K562 (cell line): ENCODE measurements around the gene NDUFAB1.

ENCODE experiments used
- ARID2 ChIP-seq: fragments of 450-650 bp; IDR thresholded peaks from 2 replicates; pipeline ENCODE4 v1.6.1; 2017; ENCODE audit warnings: antibody characterized with exemption, mild to moderate bottlenecking
- ATF3 ChIP-seq, 2 experiments: fragments of 450-650 bp in 1 of 2; sonication (generic) in 1 of 2; formaldehyde crosslinking in 1 of 2; IDR thresholded peaks in 1 of 2; conservative IDR thresholded peaks in 1 of 2; 2 replicates each; pipeline versions ENCODE4 v1.6.1 to v1.8.1; 2016 to 2023; ENCODE audit warnings: mild to moderate bottlenecking in 2 of 2, moderate library complexity in 2 of 2, inconsistent platforms in 1 of 2, missing genetic modification reagents in 1 of 2
- EP300 ChIP-seq: IDR thresholded peaks from 2 replicates; pipeline ENCODE4 v1.6.1; 2012; ENCODE audit warnings: low read length, improper control_type of control experiment
- EZH2 ChIP-seq: IDR thresholded peaks from 2 replicates; pipeline ENCODE4 v1.6.1; 2012; ENCODE audit warnings: low read depth, mild to moderate bottlenecking, inconsistent platforms, low read length, borderline replicate concordance
- HDAC6 ChIP-seq: IDR thresholded peaks from 2 replicates; pipeline ENCODE4 v1.6.1; 2012; ENCODE audit warnings: low read depth, mild to moderate bottlenecking, control low read depth, inconsistent platforms, low read length, moderate library complexity
- PTTG1 ChIP-seq: fragments of 450-650 bp; IDR thresholded peaks from 2 replicates; pipeline ENCODE4 v1.6.1; 2016; ENCODE audit warnings: low read depth, mild to moderate bottlenecking, missing genetic modification characterization, missing compliant biosample characterization
- ZNF280B ChIP-seq: fragments of 250-450 bp; sonication (Bioruptor Pico); IDR thresholded peaks from 2 replicates; pipeline ENCODE4 v1.5.1; 2021; ENCODE audit warnings: mild to moderate bottlenecking
- ZNF444 ChIP-seq: fragments of 250-450 bp; sonication (Bioruptor Pico); IDR thresholded peaks from 2 replicates; pipeline ENCODE4 v1.4.0; 2020; ENCODE audit warnings: mild to moderate bottlenecking, moderate library complexity

DNA sequence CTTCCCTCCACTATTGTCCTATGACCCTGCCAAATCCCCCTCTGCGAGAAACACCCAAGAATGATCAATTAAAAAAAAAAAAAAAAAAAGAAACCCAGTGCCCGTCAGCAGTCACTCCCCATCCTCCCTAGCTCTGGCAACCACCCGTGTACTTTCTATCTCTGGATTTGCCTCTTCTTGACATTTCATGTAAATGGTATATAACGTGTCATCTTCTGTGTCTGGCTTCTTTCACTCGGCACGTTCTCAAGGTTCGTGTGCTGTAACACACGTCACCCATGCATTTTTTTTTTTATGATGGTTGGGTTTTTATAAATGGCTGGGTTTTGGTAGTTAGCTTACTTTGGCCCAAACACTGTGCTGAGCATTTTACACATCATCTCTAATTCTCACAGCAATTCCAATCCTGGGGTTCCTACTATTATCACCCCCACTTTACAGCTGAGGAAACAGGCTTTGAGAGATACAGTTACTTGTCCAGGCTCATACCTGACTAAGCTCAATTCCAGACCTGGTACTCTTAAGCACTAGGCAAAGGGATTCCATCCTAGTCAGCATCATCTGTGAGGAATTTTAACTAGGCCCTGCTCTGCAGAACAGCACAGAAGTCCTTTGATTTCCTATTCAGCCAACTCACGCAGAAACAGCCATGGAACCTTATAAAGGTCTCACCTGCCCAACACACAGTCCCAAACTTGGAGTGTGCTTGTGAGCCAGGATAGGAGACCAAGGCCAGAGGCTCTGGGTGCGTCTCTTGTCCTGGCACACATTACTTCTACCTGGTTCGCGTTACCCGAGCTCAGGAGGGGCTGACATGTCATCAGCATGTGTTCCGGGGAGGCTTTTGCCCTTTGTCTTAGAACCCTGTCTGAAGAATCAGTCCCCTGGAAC lies 11.7 kb downstream of the NDUFAB1 start:
- TF ChIP-seq ATF3 (IDR thresholded peaks at IDR 0.05) (no peak), ATF3 (CRISPR knock-in tag; conservative IDR thresholded peaks at IDR 0.05) (no peak), ZNF444 (CRISPR knock-in tag) (no peak), EP300 (no peak), EZH2 (no peak), PTTG1 (tag) (no peak), HDAC6 (no peak), ARID2 (no peak), ZNF280B (CRISPR knock-in tag) (no peak)
